ENCODE results near the gene EPC1.

DNA sequence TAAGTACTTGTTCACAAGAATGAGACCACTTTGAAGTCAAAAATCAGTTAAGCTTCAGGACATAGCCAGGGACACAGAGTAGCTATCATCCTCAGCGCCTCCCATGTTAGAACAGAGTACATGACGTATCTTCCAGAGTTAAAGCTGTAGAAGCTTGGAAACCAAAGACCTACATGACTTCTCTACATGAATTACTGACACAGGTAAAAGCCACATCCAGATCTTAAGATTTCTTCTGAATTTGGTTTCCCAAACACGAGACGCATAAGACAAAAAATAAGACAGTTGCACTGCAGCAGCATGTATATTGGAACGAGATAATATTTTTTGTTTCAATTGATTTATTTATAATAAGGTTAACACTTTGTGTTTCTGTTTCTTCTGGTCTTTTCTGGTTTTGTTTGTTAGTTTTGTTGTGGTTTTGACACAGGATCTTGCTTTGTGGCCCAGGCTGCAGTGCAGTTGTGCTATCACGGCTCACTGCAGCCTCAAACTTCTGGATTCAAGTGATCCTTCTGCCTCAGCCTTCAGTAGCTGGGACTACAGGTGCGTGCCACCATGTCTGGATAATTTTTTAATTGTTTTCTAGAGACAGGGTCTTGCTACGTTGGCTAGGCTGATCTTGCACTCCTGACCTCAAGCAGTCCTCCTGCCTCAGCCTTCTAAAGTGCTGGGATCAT lies 10.2 kb upstream of the EPC1 start:
- TF ChIP-seq CTCF (IDR thresholded peaks at IDR 0.05 in 8 of 11, conservative IDR thresholded peaks at IDR 0.05 in 3 of 11) (no peak), POLR2A (IDR thresholded peaks at IDR 0.05) (no peak), POLR2AphosphoS5 (IDR thresholded peaks at IDR 0.05) (no peak)
